Fibroblast of skin of right biceps (primary cell): ENCODE data around the gene SNAI3.

Experiments
- DNase-seq: peaks from one replicate; pipeline ENCODE4 v3.0.0-alpha.2; 2013

Gene SNAI3

DNA sequence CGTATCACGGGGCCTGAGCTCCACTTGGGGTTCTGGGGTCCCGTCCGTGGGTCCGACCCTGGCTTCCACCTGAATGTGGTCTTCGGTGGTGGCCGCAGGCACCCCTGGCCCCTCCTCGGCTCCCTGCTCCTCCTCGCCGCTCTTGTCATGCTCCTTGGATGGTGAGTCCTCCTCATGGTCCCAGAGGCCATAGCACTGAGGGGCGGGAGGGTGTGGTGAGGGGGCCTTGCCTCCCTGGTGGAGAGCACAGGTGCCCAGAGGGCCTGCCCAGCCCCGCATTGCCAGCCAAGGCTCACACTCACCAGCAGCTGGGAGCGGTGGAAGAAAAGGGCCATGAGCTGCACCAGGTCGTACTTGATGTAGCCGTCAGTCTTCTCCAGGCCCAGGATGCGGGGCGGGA is 34.9 kb upstream of the SNAI3 start:
- DNase-seq: no peak

GRCh38 chr16:88720396-88720970 is 34.2 kb upstream of the SNAI3 start:
- DNase-seq: no peak

DNA sequence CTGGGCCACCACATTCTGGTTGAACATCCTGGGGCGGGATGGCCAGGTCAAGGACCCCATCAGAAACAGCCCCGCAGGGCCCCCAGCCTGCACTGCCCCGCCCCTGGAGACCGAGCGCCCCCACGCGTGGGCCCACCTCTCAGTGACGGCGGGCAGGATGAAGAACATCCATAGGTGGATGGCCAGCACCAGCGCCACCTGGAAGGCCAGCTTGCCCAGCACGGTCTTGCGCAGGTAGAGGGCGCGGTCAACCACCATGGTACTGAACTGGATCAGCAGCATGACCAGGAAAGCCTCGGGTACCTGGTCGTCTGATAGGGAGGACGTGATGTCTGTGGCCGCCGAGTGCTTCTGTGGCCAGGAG is 33.6 kb upstream of the SNAI3 start:
- no peak for DNase-seq

- DNase-seq: no peak
Observed at GRCh38 chr16:88719267-88719932, 33.1 kb upstream of the SNAI3 start.

DNA sequence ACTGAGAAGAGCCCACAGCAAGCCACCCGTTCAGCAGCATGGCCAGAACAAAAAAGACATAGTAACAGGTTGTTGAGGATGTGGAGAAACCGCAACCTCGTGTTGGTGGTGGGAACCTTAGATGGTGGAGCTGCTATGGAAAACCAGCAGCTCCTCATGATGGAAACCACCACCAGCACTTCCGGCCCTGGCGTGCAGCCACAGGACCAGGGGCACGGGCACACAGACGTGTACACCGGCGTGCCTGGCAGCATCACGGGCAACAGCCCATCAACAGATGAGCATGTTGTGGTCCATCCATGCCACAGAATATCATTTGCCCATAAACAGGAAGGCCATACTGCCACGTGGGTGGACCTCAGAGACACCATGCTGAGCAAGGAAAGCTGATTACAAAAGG is 31.9 kb upstream of the SNAI3 start:
- no peak for DNase-seq

GRCh38 chr16:88716601-88717001 is 30.3 kb upstream of the SNAI3 start:
- no peak for DNase-seq

DNA sequence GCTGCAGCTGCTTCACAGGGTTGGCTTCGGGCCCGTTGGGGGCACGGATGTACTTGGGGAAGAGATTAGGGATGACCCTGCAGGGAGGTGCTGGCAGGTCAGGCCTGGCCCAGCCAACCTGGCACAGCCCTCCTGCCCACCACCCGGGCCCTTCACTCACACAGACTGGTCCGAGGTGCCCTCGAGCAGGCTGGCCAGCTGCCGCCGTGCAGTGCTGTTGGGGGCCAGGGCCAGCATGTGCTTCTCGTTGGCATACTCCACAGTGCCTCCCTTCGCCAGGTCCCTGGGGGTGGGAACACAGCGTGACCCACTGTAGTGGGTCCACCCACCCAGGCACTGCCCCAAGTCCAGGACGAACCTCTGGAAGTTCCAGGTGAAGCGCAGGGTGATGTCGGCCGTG is 29.9 kb upstream of the SNAI3 start:
- no peak for DNase-seq

GRCh38 chr16:88715312-88716190 is 29.2 kb upstream of the SNAI3 start:
- no peak for DNase-seq

DNA sequence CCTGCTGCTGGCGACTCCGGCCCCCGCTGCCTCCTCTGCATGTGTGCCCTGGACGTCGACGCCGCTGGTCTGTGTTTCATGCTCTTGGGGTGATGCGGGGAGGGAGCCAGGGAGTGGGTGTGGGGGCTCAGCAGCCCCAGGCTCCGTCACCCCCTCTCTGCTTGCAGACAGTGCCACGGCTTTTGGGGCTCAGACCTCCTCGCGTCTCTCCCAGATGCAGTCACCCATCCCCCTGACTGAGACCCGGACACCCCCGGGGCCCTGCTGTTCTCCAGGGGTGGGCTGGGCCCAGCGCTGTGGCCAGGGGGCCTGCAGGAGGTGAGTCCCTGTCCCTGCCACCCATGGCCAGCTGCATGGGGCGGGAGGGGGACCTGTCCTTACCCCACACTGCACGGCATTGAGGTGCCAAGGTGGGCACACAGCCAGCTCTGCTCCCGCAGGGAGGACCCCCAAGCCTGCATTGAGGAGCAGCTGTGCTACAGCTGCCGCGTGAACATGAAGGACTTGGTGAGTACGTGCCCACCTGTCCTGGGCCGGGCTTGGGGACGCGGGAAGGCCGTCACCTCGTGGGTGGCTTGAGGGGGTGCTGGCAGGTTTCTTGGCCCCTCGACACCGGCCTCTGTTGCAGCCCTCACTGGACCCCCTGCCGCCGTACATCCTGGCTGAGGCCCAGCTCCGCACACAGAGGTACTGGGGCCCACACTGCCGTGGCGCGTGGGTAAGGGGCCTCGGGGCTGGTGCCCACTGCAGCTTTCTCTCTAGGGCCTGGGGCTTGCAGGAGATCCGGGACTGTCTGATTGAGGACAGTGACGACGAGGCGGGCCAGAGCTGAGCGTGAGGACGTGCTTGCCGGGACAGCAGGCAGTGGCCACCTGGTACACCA is 28.4 kb upstream of the SNAI3 start:
- no peak for DNase-seq

DNA sequence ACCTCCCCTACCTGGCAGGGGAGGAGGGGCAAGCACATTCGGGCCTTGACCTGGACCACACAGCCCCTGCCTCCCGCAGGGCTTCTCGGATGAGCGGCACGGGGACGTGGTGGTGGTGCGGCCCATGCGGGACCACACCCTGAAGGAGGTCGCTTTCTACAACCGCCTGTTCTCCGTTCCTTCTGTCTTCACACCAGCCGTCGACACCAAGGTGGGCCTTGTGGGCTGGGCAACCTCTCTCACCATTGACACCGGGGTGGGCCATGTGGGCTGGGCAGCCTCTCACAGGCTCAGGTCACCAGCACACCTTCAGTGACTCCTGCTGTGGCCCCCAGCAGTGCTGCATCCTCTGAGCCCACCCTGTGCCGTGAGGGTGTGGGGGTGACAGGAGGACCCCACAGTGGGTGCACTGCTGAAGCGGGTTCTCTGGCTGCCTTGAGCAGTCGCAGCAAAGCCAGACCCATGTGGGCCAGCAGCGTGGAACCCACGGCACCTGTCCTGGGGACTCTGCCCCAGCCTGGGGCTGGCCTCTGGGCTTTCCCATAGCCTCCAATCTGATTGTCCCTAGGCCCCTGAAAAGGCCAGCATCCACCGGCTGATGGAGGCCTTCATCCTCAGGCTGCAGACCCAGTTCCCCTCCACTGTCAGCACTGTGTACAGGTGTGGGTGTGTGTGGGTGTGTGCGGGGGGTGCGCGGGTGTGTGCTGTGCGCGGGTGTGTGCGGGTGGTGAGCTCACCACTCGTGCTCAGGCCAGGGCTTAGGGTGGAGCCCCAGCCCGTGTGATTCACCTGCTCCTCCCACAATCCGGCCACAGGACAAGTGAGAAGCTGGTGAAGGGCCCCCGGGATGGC is 27.5 kb upstream of the SNAI3 start:
- DNase-seq: no peak

DNA sequence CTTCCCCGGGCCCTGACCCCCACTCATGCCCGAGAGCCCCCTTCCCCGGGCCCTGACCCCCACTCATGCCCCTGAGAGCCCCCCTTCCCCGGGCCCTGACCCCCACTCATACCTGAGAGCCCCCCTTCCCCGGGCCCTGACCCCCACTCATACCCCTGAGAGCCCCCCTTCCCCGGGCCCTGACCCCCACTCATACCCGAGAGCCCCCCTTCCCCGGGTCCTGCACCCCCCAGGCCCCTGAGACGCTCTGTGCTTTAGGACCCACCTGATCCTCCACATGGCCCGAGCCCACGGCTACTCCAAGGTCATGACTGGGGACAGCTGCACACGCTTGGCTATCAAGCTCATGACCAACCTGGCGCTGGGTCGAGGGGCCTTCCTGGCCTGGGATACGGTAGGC is 26.7 kb upstream of the SNAI3 start:
- no peak for DNase-seq

DNA sequence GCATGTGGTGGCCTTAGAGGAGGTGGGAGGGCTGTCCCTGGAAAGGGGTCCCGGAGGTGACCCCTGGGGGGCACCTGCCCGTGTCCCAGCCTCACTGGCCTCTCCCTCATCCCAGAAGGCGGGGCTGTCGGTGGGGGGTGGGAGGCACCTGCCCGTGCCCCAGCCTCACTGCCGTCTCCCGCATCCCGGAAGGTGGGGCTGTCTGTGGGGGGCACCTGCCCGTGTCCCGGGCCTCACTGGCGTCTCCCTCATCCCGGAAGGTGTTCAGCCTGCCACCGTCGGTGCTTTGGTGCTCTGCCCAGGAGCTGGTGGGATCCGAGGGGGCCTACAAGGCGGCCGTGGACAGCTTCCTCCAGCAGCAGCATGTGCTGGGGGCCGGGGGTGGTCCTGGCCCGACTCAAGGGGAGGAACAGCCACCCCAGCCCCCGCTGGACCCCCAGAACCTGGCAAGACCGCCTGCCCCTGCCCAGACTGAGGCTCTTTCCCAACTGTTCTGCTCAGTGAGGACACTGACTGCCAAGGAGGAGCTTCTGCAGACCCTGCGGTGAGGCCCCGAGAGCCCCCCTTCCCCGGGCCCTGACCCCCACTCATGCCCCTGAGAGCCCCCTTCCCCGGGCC is 26.2 kb upstream of the SNAI3 start:
- DNase-seq: no peak

GRCh38 chr16:88711750-88712340 is 25.5 kb upstream of the SNAI3 start:
- no peak for DNase-seq

DNA sequence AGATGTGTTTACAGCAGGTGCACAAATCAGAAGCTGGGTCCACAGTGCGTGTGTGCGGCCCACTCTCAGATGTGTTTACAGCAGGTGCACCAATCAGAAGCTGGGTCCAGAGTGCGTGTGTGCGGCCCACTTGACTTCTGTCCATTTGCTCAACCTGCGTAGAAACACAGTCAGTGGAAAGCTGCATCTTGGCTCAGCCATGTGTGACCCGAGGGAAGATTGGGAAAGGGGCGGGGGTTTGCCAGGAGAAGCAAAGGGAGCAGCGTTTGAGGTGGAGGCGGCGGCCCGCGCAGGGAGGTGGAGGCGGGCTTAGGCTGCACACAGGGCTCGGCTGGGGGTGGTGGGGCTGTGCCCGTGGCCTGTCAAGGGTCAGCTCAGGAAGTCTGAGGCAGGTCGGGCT is 24.2 kb upstream of the SNAI3 start:
- DNase-seq: no peak

DNA sequence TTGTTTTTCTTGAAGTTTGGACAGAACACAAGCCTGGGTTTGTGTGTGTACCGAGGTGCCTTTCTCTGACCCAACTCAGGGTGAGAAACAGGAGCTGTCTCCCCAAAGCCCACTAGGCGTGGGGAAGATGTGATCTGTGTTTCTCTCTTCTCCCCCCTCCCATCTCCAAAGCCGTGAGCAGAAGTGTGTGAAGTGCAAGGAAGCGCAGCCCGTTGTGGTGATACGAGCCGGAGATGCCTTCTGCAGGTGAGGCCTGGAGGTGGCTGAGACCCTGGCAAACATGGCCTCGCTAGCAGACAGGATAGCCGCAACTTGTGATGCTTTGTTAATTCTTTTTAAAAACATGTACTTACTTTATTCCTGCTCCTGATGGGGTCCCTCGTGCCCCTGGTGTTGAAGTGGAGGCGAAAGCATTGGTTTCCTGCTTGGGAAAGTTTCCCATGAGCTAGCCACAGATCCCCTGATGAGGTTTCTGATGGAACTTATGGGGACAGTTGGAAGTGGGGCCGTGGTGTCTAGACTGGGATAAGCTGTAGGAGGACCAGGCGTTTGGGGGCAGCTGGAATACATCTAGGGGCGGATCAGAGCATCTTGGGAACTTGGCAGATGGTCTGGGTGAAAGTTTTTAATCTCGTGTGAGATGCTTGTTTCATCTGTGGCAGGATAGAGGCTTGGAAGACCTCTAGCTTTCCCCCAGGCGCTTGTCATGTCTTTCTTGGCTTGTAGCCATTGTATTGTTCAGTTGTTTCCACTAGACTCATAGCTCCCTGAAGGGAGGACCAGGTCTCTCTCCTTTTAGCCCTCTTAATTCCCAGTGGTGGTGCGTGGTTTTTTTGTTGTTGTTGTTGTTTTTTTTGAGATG is 20.9 kb upstream of the SNAI3 start:
- DNase-seq: no peak

GRCh38 chr16:88706229-88706964 is 20.1 kb upstream of the SNAI3 start, which contains the start of the genes CTU2 and RNF166:
CTU2 (plus strand) TSS chr16:88706503; CDS start chr16:88706531, 28 bp downstream.
RNF166 (minus strand) TSS chr16:88706408; CDS start chr16:88706325, 83 bp downstream.
- peak; percentile 88 for DNase-seq

DNA sequence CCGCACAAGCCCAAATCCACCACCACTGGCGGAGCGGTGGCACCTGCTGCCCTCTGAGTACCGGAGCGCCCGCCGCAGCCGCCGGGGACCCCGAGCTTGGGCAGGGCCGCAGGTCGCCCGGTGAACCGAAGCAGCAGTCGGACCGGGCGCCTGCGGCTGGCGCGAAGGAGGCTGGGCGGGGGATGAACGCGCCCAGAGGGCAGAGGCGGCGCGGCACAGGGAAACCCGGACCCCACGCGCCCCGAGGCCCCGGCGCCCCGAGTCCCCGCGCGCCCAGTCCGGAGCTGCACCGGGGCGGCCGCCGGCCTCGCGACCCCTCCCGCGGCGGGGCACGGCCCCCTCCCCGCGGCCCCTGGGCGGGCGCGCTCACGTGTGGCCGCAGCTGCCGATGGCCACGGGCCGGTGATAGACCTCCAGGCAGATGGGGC is 19.5 kb upstream of the SNAI3 start:
- DNase-seq: no peak

- DNase-seq: no peak
Observed at GRCh38 chr16:88705076-88705684, 18.9 kb upstream of the SNAI3 start.
